PC-3 (cell line): ENCODE measurements around the gene CBFA2T3. TPM values are rescaled to one million over a fixed set of nuclear protein-coding genes. Genes with fewer than 3 reads are reported as not detected.

Source experiments
- ATAC-seq: fragments of 200-7000 bp; cut with Tn5 transposase; 2 replicates; pipeline ENCODE4 v1.9.1; 2020; ENCODE audit warnings: mild to moderate bottlenecking, moderate library complexity
- BruUV-seq: library from RNA; stranded (reverse); fragments of 400-500 nt; replicated peaks from 2 replicates; lab custom pipeline; 2021; lab: Mats Ljungman, UMichigan
- CTCF ChIA-PET: fragments of 300-600 bp; sonication (Branson Sonifier 250); formaldehyde crosslinking; loops from one replicate; lab custom pipeline; 2022; ENCODE audit warnings: antibody characterized with exemption; lab: Charles Lee
- POLR2A ChIA-PET: fragments of 300-600 bp; sonication (Branson Sonifier 250); formaldehyde crosslinking; loops from one replicate; lab custom pipeline; 2022; ENCODE audit warnings: antibody characterized with exemption; ENCODE audit not compliant: unreplicated experiment; lab: Charles Lee
- DNase-seq: peaks from one replicate; pipeline ENCODE4 v3.0.0-alpha.2; 2015
- H2AFZ ChIP-seq: fragments of 300-600 bp; sonication (generic); 2 replicates; pipeline ENCODE4 v1.6.0; 2016; ENCODE audit warnings: antibody characterized with exemption, low read length
- H3F3A ChIP-seq: fragments of 300-600 bp; sonication (generic); one replicate; pipeline ENCODE4 v1.6.0; 2017; ENCODE audit warnings: antibody characterized with exemption, low read length, control low read depth, mild to moderate bottlenecking; ENCODE audit not compliant: unreplicated experiment
- H3K27ac ChIP-seq: fragments of 300-600 bp; sonication (generic); 2 replicates; pipeline ENCODE4 v1.5.1; 2016; ENCODE audit warnings: mild to moderate bottlenecking, low read length
- H3K27me3 ChIP-seq: fragments of 300-600 bp; sonication (generic); 2 replicates; pipeline ENCODE4 v1.6.1; 2016; ENCODE audit warnings: low read length, mixed read lengths
- H3K36me3 ChIP-seq: fragments of 300-600 bp; sonication (generic); 2 replicates; pipeline ENCODE4 v1.6.1; 2016; ENCODE audit warnings: low read depth, mixed run types, low read length, mixed read lengths
- H3K4me1 ChIP-seq: fragments of 300-600 bp; sonication (generic); 2 replicates; pipeline ENCODE4 v1.5.1; 2016; ENCODE audit warnings: low read length; ENCODE audit not compliant: insufficient read depth
- H3K4me2 ChIP-seq: fragments of 300-600 bp; sonication (generic); 2 replicates; pipeline ENCODE4 v1.6.0; 2016; ENCODE audit warnings: low read length
- H3K4me3 ChIP-seq: fragments of 300-600 bp; sonication (generic); 2 replicates; pipeline ENCODE4 v1.5.1; 2016; ENCODE audit warnings: mild to moderate bottlenecking, low read length, mixed read lengths
- H3K79me2 ChIP-seq: fragments of 300-600 bp; sonication (generic); 2 replicates; pipeline ENCODE4 v1.6.1; 2017; ENCODE audit warnings: low read length, mixed read lengths
- H3K9ac ChIP-seq: fragments of 300-600 bp; sonication (generic); 2 replicates; pipeline ENCODE4 v1.6.0; 2016; ENCODE audit warnings: mild to moderate bottlenecking, low read length
- H3K9me2 ChIP-seq: fragments of 300-600 bp; sonication (generic); replicated peaks from 2 replicates; pipeline ENCODE4 v1.6.1; 2016; ENCODE audit warnings: mixed run types, low read length, mixed read lengths
- H3K9me3 ChIP-seq: fragments of 300-600 bp; sonication (generic); 2 replicates; pipeline ENCODE4 v1.6.1; 2016; ENCODE audit warnings: low read length, mixed read lengths
- H4K20me1 ChIP-seq: fragments of 300-600 bp; sonication (generic); 2 replicates; pipeline ENCODE4 v1.6.1; 2016; ENCODE audit warnings: low read length, mixed read lengths
- CTCF ChIP-seq: fragments of 300-600 bp; sonication (generic); conservative IDR thresholded peaks from 2 replicates; pipeline ENCODE4 v1.5.1; 2017; ENCODE audit warnings: antibody characterized with exemption, low read depth, mild to moderate bottlenecking, low read length
- EZH2 ChIP-seq: fragments of 300-600 bp; sonication (generic); IDR thresholded peaks from one replicate; pipeline ENCODE4 v1.6.1; 2017; ENCODE audit warnings: antibody characterized with exemption, mild to moderate bottlenecking, low read length; ENCODE audit not compliant: unreplicated experiment
- EZH2phosphoT487 ChIP-seq: fragments of 300-600 bp; sonication (generic); IDR thresholded peaks from 2 replicates; pipeline ENCODE4 v1.6.1; 2018; ENCODE audit warnings: mild to moderate bottlenecking, antibody characterized with exemption, low read length, borderline replicate concordance
- intact Hi-C: fragments of 100-400 bp; cut with micrococcal nuclease; formaldehyde crosslinking; loops from 2 replicates; pipeline ENCODE4 v1.9.0; 2023
- total RNA-seq: library from RNA; depleted of rRNA; stranded (reverse); fragments of >200 nt; gene quantifications from 2 replicates; pipeline ENCODE4 v1.2.3, GENCODE V29; 2014

Gene CBFA2T3
- total RNA-seq, 1 experiment from 2014 or later, result not detected

GRCh38 chr16:88974080-88974915 is 2.7 kb downstream of the CBFA2T3 start:
- H3K4me2 ChIP-seq, result no peak overlapping the region
- ChIA-PET POLR2A (no interaction called here), CTCF (no interaction called here)
- no peak overlapping the region for H3K4me3 ChIP-seq
- TF ChIP-seq EZH2phosphoT487 (no peak), EZH2 (no peak), CTCF (no peak)
- H3K9me2 ChIP-seq, result no peaks in the 10 kb centered on the region
- no peaks in the 10 kb centered on the region for H3K9me3 ChIP-seq
- no peak overlapping the region for H3K27ac ChIP-seq
- no peaks in the 10 kb centered on the region for H4K20me1 ChIP-seq
- DNase-seq, result no peak
- intact Hi-C loops, result no loop called here
- BruUV-seq, result no TSS peak
- no peaks in the 10 kb centered on the region for H3K36me3 ChIP-seq
- H3K79me2 ChIP-seq, result no peaks in the 10 kb centered on the region
- H3K9ac ChIP-seq, result no peak overlapping the region
- ATAC-seq, result no peak
- H3K4me1 ChIP-seq, result no peaks in the 10 kb centered on the region
- H2AFZ ChIP-seq, result no peak overlapping the region
- no peaks in the 10 kb centered on the region for H3F3A ChIP-seq
- no peaks in the 10 kb centered on the region for H3K27me3 ChIP-seq

- Histone ChIP-seq H4K20me1 (no peaks in the 10 kb centered on the region), H3K9me2 (no peaks in the 10 kb centered on the region), H3K27me3 (0 out of 2 replicates have a peak, but pooled peaks cover 5% of the 10 kb centered on the region), H3K9me3 (no peaks in the 10 kb centered on the region), H3K4me2 (no peak overlapping the region), H3K36me3 (no peaks in the 10 kb centered on the region), H3K9ac (no peak overlapping the region), H3K27ac (no peak overlapping the region), H3K4me1 (no peaks in the 10 kb centered on the region), H3K4me3 (no peak overlapping the region), H3F3A (no peaks in the 10 kb centered on the region), H3K79me2 (no peaks in the 10 kb centered on the region), H2AFZ (no peak overlapping the region)
- BruUV-seq, result no TSS peak
- DNase-seq (no peak), ATAC-seq (no peak)
- intact Hi-C loops, result no loop called here
- TF ChIP-seq EZH2phosphoT487 (no peak), EZH2 (no peak), CTCF (no peak)
- ChIA-PET POLR2A (no interaction called here), CTCF (no interaction called here)
These were observed 3.5 kb downstream of the CBFA2T3 start for GRCh38 chr16:88973415-88974050.

GRCh38 chr16:88973007-88973410 is 4.0 kb downstream of the CBFA2T3 start:
- H3K36me3 ChIP-seq, result no peaks in the 10 kb centered on the region
- no TSS peak for BruUV-seq
- H3F3A ChIP-seq, result no peaks in the 10 kb centered on the region
- no peak overlapping the region for H3K4me2 ChIP-seq
- H3K27me3 ChIP-seq, result 0 out of 2 replicates have a peak, but pooled peaks cover 7% of the 10 kb centered on the region
- DNase-seq (no peak), ATAC-seq (no peak)
- ChIA-PET CTCF (no interaction called here), POLR2A (no interaction called here)
- no peaks in the 10 kb centered on the region for H3K9me2 ChIP-seq
- H3K9ac ChIP-seq, result no peak overlapping the region
- H3K27ac ChIP-seq, result no peak overlapping the region
- no peak overlapping the region for H3K4me3 ChIP-seq
- intact Hi-C loops, result no loop called here
- H2AFZ ChIP-seq, result no peak overlapping the region
- H3K4me1 ChIP-seq, result no peaks in the 10 kb centered on the region
- H4K20me1 ChIP-seq, result no peaks in the 10 kb centered on the region
- H3K79me2 ChIP-seq, result no peaks in the 10 kb centered on the region
- H3K9me3 ChIP-seq, result no peaks in the 10 kb centered on the region
- TF ChIP-seq EZH2 (no peak), EZH2phosphoT487 (no peak), CTCF (no peak)
